Measurements from ENCODE around the gene CUX1. TPM values are rescaled to one million over a fixed set of nuclear protein-coding genes. Genes with fewer than 3 reads are reported as not detected.

The CUX1 gene
- total RNA-seq, 1 experiment from 2014 or later = 53.5 TPM

GRCh38 chr7:102272917-102273748 is 455.7 kb downstream of the CUX1 start:
- H3K9ac ChIP-seq (ENCODE audit: extremely low read depth, insufficient read length, low read length) = no peak overlapping the region
- no peak overlapping the region for H3K23ac ChIP-seq (ENCODE audit: insufficient read length, low read depth, low read length)
- no peak for TF ChIP-seq CTCF (conservative IDR thresholded peaks at IDR 0.05)

More at GRCh38 chr7:102272917-102273748, 455.7 kb downstream of the CUX1 start:
- Mint-ChIP-seq H3K36me3 (ENCODE audit: insufficient read depth in 1 of 3, low read depth in 3 of 3) (no peaks in the 10 kb centered on the region), H3K27ac (no peak overlapping the region), H3K27me3 (ENCODE audit: low read depth) (peaks cover 1% of the 10 kb centered on the region; the same call in 1 of the 2 replicates), H3K4me3 (no peak overlapping the region), H3K9me3 (no peaks in the 10 kb centered on the region), H3K4me1 (peaks cover 3 to 6% of the 10 kb centered on the region in 2 experiments)
- H3K56ac ChIP-seq (ENCODE audit: insufficient read length, low read depth, low read length) = no peak overlapping the region
- H2BK20ac ChIP-seq (ENCODE audit: low read depth, low read length, poor library complexity, severe bottlenecking) = no peak overlapping the region
- H2AFZ ChIP-seq (ENCODE audit: low read length) = no peak overlapping the region
- H4K20me1 ChIP-seq (ENCODE audit: control insufficient read depth, insufficient read depth, insufficient read length) = no peaks in the 10 kb centered on the region
- no CpG with 5 or more reads among the region's 16 CpGs for WGBS (ENCODE audit: extremely low coverage, insufficient read length, low lambda C conversion rate)
- H3T11ph ChIP-seq (ENCODE audit: low read length) = no peak overlapping the region
- H3K79me2 ChIP-seq (ENCODE audit: insufficient read depth, low read length) = no peaks in the 10 kb centered on the region
- H4K91ac ChIP-seq (ENCODE audit: insufficient read length, low read depth, low read length) = no peak overlapping the region
- DNase-seq = no peak
- no peak overlapping the region for H2BK120ac ChIP-seq (ENCODE audit: low read depth, low read length, poor library complexity, severe bottlenecking)
- H3K18ac ChIP-seq (ENCODE audit: insufficient read length, low read depth, low read length) = no peak overlapping the region
- no peaks in the 10 kb centered on the region for H3K79me1 ChIP-seq (ENCODE audit: insufficient read depth, low read depth, low read length, poor library complexity, severe bottlenecking)
- H3K4me2 ChIP-seq (ENCODE audit: insufficient read depth, insufficient read length, low read length) = no peak overlapping the region
- no peaks in the 10 kb centered on the region for H3K9me3 ChIP-seq (ENCODE audit: control insufficient read depth, low read depth, low read length)
- H3K27ac ChIP-seq (ENCODE audit: insufficient read length, low read depth, low read length) = no peak overlapping the region
- no peak overlapping the region for H3K4ac ChIP-seq (ENCODE audit: low read depth, low read length)
- H4K5ac ChIP-seq (ENCODE audit: insufficient read length, low read depth, low read length) = no peak overlapping the region
- H2AK5ac ChIP-seq (ENCODE audit: insufficient read length, low read length) = no peak overlapping the region
- no peak overlapping the region for H4K8ac ChIP-seq (replicated peaks; ENCODE audit: insufficient read length, low read depth, low read length)
- H3K14ac ChIP-seq (ENCODE audit: insufficient read depth, low read length) = no peak overlapping the region
- no peak overlapping the region for H2BK15ac ChIP-seq (ENCODE audit: low read depth, low read length)
- H3K4me1 ChIP-seq (ENCODE audit: insufficient read depth, low read length) = no peaks in the 10 kb centered on the region
- no peak overlapping the region for H2BK5ac ChIP-seq (ENCODE audit: insufficient read length, low read length)
- H3K23me2 ChIP-seq (ENCODE audit: insufficient read length, low read depth, low read length, poor library complexity, severe bottlenecking) = no peaks in the 10 kb centered on the region
- H3K27me3 ChIP-seq (ENCODE audit: insufficient read depth, low read length) = no peaks in the 10 kb centered on the region
- no peak overlapping the region for H2BK12ac ChIP-seq (ENCODE audit: insufficient read length, low read depth, low read length)

Measured in H9 (cell line).